Measurements from ENCODE around the gene EIF3B. TPM values are rescaled to one million over a fixed set of nuclear protein-coding genes. Genes with fewer than 3 reads are reported as not detected.

The EIF3B gene
- total RNA-seq, 1 donor from 2014 or later, result 224 TPM

GRCh38 chr7:2369139-2369538 is 14.5 kb downstream of the EIF3B start:
- DNase-seq (ENCODE audit: low read depth, low spot score), result no peak
- H3K27me3 Mint-ChIP-seq (ENCODE audit: low read depth), result no peaks in the 10 kb centered on the region
- TF ChIP-seq, protein P1, sequence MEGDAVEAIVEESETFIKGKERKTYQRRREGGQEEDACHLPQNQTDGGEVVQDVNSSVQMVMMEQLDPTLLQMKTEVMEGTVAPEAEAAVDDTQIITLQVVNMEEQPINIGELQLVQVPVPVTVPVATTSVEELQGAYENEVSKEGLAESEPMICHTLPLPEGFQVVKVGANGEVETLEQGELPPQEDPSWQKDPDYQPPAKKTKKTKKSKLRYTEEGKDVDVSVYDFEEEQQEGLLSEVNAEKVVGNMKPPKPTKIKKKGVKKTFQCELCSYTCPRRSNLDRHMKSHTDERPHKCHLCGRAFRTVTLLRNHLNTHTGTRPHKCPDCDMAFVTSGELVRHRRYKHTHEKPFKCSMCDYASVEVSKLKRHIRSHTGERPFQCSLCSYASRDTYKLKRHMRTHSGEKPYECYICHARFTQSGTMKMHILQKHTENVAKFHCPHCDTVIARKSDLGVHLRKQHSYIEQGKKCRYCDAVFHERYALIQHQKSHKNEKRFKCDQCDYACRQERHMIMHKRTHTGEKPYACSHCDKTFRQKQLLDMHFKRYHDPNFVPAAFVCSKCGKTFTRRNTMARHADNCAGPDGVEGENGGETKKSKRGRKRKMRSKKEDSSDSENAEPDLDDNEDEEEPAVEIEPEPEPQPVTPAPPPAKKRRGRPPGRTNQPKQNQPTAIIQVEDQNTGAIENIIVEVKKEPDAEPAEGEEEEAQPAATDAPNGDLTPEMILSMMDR (conservative IDR thresholded peaks at IDR 0.05), result no peak
- H3K4me3 Mint-ChIP-seq, result no peak overlapping the region
- H3K4me1 Mint-ChIP-seq, result no peaks in the 10 kb centered on the region
- no peak overlapping the region for H3K27ac Mint-ChIP-seq (ENCODE audit: unreplicated experiment)
- H3K9me3 Mint-ChIP-seq, result no peaks in the 10 kb centered on the region
- peaks cover 25% of the 10 kb centered on the region for H3K36me3 Mint-ChIP-seq (ENCODE audit: low read depth)

GRCh38 chr7:2371329-2371728 is 16.7 kb downstream of the EIF3B start:
- H3K27me3 Mint-ChIP-seq (ENCODE audit: low read depth), result no peaks in the 10 kb centered on the region
- H3K27ac Mint-ChIP-seq (ENCODE audit: unreplicated experiment), result no peak overlapping the region
- H3K4me1 Mint-ChIP-seq, result no peaks in the 10 kb centered on the region
- H3K36me3 Mint-ChIP-seq (ENCODE audit: low read depth), result peaks cover 25% of the 10 kb centered on the region
- DNase-seq (ENCODE audit: low read depth, low spot score), result no peak
- H3K4me3 Mint-ChIP-seq, result no peak overlapping the region
- H3K9me3 Mint-ChIP-seq, result no peaks in the 10 kb centered on the region
- TF ChIP-seq, protein P1 (conservative IDR thresholded peaks at IDR 0.05), result no peak

DNA sequence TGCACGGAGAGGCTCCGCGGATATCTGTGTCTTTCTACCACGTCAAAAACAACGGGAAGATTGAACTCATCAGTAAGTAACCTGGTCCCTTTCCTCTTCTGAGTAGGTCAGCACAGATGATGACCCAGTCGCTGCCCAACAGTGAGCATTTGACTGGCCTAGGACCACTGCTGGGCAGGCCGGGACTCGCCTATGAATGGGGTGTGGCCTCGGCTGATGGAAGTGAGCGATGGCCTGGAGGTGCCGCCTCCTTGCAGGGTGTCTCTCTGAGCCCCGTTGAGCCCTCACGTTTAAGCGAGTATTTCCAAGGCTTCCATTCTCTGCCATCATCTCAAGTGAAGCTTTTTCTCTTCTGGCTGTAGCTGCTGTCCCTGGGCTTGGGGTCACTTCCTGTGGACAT is 18.1 kb downstream of the EIF3B start:
- DNase-seq (ENCODE audit: low read depth, low spot score), result no peak
- Mint-ChIP-seq H3K36me3 (ENCODE audit: low read depth) (peaks cover 25% of the 10 kb centered on the region), H3K27ac (ENCODE audit: unreplicated experiment) (no peak overlapping the region), H3K4me3 (no peak overlapping the region), H3K27me3 (ENCODE audit: low read depth) (no peaks in the 10 kb centered on the region), H3K9me3 (no peaks in the 10 kb centered on the region), H3K4me1 (no peaks in the 10 kb centered on the region)
- TF ChIP-seq, protein P1 (conservative IDR thresholded peaks at IDR 0.05), result no peak

DNA sequence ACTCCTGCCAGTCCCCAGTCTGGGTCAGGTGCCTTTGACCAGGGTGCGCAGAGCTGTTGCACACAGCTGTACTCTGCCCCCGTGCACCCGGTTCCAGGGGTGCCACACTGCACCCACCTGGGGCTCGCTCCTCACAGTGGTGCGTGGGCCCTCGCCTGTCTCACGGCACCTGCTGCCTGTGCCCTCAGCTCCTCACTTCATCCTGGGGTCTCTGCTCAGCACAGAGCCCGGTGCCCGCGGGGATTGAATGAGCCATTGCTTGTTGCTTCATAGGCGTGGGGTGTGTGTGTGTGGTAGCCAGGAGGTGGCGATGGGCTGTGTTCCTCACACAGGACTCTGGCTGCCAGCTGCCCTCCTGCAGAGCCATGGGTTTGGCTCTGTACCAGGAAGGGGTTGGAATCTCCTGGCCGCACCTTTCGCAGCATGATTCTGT is 18.5 kb downstream of the EIF3B start:
- no peak for DNase-seq (ENCODE audit: low read depth, low spot score)
- no peaks in the 10 kb centered on the region for H3K4me1 Mint-ChIP-seq
- H3K4me3 Mint-ChIP-seq, result no peak overlapping the region
- H3K27ac Mint-ChIP-seq (ENCODE audit: unreplicated experiment), result no peak overlapping the region
- TF ChIP-seq, protein P1 (conservative IDR thresholded peaks at IDR 0.05), result no peak
- no peaks in the 10 kb centered on the region for H3K27me3 Mint-ChIP-seq (ENCODE audit: low read depth)
- H3K36me3 Mint-ChIP-seq (ENCODE audit: low read depth), result peaks cover 25% of the 10 kb centered on the region
- H3K9me3 Mint-ChIP-seq, result no peaks in the 10 kb centered on the region

GRCh38 chr7:2373646-2374045 is 19.0 kb downstream of the EIF3B start:
- Mint-ChIP-seq H3K9me3 (no peaks in the 10 kb centered on the region), H3K4me3 (no peak overlapping the region), H3K36me3 (ENCODE audit: low read depth) (peaks cover 29% of the 10 kb centered on the region), H3K27ac (ENCODE audit: unreplicated experiment) (no peak overlapping the region), H3K4me1 (no peaks in the 10 kb centered on the region), H3K27me3 (ENCODE audit: low read depth) (no peaks in the 10 kb centered on the region)
- DNase-seq (ENCODE audit: low read depth, low spot score), result no peak
- TF ChIP-seq, protein P1 (conservative IDR thresholded peaks at IDR 0.05), result no peak

- Mint-ChIP-seq H3K9me3 (no peaks in the 10 kb centered on the region), H3K4me3 (no peak overlapping the region), H3K27ac (ENCODE audit: unreplicated experiment) (no peak overlapping the region), H3K36me3 (ENCODE audit: low read depth) (peaks cover 25% of the 10 kb centered on the region), H3K4me1 (no peaks in the 10 kb centered on the region), H3K27me3 (ENCODE audit: low read depth) (no peaks in the 10 kb centered on the region)
- TF ChIP-seq, protein P1 (conservative IDR thresholded peaks at IDR 0.05), result no peak
- no peak for DNase-seq (ENCODE audit: low read depth, low spot score)
Measured at GRCh38 chr7:2374401-2374800, 19.8 kb downstream of the EIF3B start.
